HG02852 (cell line): ENCODE measurements around the gene MAGEA2B.
"Not testable (repeated sequence)": the region's sequence is repeated elsewhere in the genome, so short reads cannot be mapped to it uniquely, and the experiment has no call there.

Experiments
- ATAC-seq: cut with Tn5 transposase; IDR thresholded peaks from one replicate; pipeline ENCODE4 v1.9.1; 2021; ENCODE audit warnings: mild to moderate bottlenecking, moderate library complexity; ENCODE audit not compliant: unreplicated experiment

The MAGEA2B gene

GRCh38 chrX:152713815-152714787, at the start of gene MAGEA2B:
Gene MAGEA2B (plus strand): TSS chrX:152714628. CDS start chrX:152717107, 2,479 bp downstream.
- ATAC-seq: not testable (repeated sequence)

GRCh38 chrX:152674135-152674534, 40.3 kb upstream of the MAGEA2B start:
- no peak for ATAC-seq

- not testable (repeated sequence) for ATAC-seq
These were observed 39.8 kb upstream of the MAGEA2B start for GRCh38 chrX:152674652-152675051.

- peak; percentile 92 for ATAC-seq
These were observed 33.4 kb upstream of the MAGEA2B start for GRCh38 chrX:152681012-152681411.

GRCh38 chrX:152697952-152698931, 16.2 kb upstream of the MAGEA2B start, which contains the start of gene MAGEA3:
Gene MAGEA3 (plus strand): TSS chrX:152698794. CDS start chrX:152700833, 2,039 bp downstream.
- ATAC-seq: not testable (repeated sequence)

GRCh38 chrX:152700390-152700789, 14.0 kb upstream of the MAGEA2B start:
- ATAC-seq: not testable (repeated sequence)

- ATAC-seq: not testable (repeated sequence)
These were observed 7.9 kb upstream of the MAGEA2B start for GRCh38 chrX:152706500-152706899.

- ATAC-seq: not testable (repeated sequence)
These were observed 5.3 kb upstream of the MAGEA2B start, which contains the start of gene CSAG2 for GRCh38 chrX:152709173-152709572. Gene CSAG2 (minus strand): TSS chrX:152709273. CDS start chrX:152709112, 161 bp downstream.

GRCh38 chrX:152713195-152713594, 1.2 kb upstream of the MAGEA2B start:
- not testable (repeated sequence) for ATAC-seq

- no peak for ATAC-seq
These were observed 11.0 kb downstream of the MAGEA2B start for GRCh38 chrX:152725409-152725808.

- ATAC-seq: no peak
These were observed 19.0 kb downstream of the MAGEA2B start, which contains the start of the genes CSAG1 and MAGEA12 for GRCh38 chrX:152733261-152733975. Gene CSAG1 (minus strand): TSS chrX:152733721. CDS start chrX:152732460, 1,261 bp downstream. Gene MAGEA12 (plus strand): TSS chrX:152733757. CDS start chrX:152736162, 2,405 bp downstream.

- not testable (repeated sequence) for ATAC-seq
These were observed 19.9 kb downstream of the MAGEA2B start for GRCh38 chrX:152734143-152734858.

GRCh38 chrX:152735101-152735500, 20.7 kb downstream of the MAGEA2B start:
- no peak for ATAC-seq

GRCh38 chrX:152735860-152736511, 21.6 kb downstream of the MAGEA2B start:
- ATAC-seq: no peak

GRCh38 chrX:152736528-152736927, 22.1 kb downstream of the MAGEA2B start:
- ATAC-seq: not testable (repeated sequence)

GRCh38 chrX:152738560-152738959, 24.1 kb downstream of the MAGEA2B start:
- ATAC-seq: no peak

GRCh38 chrX:152753686-152754650, 39.5 kb downstream of the MAGEA2B start, which contains the start of gene MAGEA2:
Gene MAGEA2 (minus strand): TSS chrX:152753842. CDS start chrX:152751363, 2,479 bp downstream.
- not testable (repeated sequence) for ATAC-seq
